Measurements from ENCODE around the gene TSPYL4. TPM values are rescaled to one million over a fixed set of nuclear protein-coding genes. Genes with fewer than 3 reads are reported as not detected.

TSPYL4 gene
- total and polyA plus RNA-seq, 2 of the 8 experiments (the other 6 are each of a cell fraction or from before 2014, with no cell fraction given) = 20.5 to 22.6 TPM

GRCh38 chr6:116239256-116239655 lies 14.6 kb downstream of the TSPYL4 start:
- no peak overlapping the region for H2BK120ac ChIP-seq (replicated peaks; ENCODE audit: low read depth, low read length)
- no peak overlapping the region for H3K4ac ChIP-seq (replicated peaks; ENCODE audit: insufficient read length, low read depth, low read length)
- TF ChIP-seq MAFK (IDR thresholded peaks at IDR 0.05; ENCODE audit: low read depth, low read length) = no peak
- no peak for TF ChIP-seq PHF8 (conservative IDR thresholded peaks at IDR 0.05; ENCODE audit: low read depth, low read length)
- TF ChIP-seq CHD1 (IDR thresholded peaks at IDR 0.05; ENCODE audit: low read depth, low read length) = no peak
- no peak for TF ChIP-seq JUN (IDR thresholded peaks at IDR 0.05; ENCODE audit: low read depth, low read length)
- no peak for TF ChIP-seq ZNF274 (IDR thresholded peaks at IDR 0.05; ENCODE audit: borderline replicate concordance, extremely low read depth, low read length)
- no peak for TF ChIP-seq KDM5A (IDR thresholded peaks at IDR 0.05; ENCODE audit: low read length)
- no peak overlapping the region for H3K9ac ChIP-seq (replicated peaks in 1 of 4; ENCODE audit: extremely low read depth in 1 of 4, low read depth in 3 of 4, low read length in 3 of 4)
- no peaks in the 10 kb centered on the region for H3K9me3 ChIP-seq (ENCODE audit: insufficient read depth in 2 of 2, low read depth in 1 of 2, low read length in 1 of 2)
- H3K14ac ChIP-seq (ENCODE audit: insufficient read length) = no peak overlapping the region
- no peak overlapping the region for H3K27ac ChIP-seq (ENCODE audit: low read depth, low read length)
- no peaks in the 10 kb centered on the region for H3K79me2 ChIP-seq (ENCODE audit: control insufficient read depth in 1 of 2, insufficient read depth in 2 of 2, low read length in 2 of 2)
- H3K36me3 ChIP-seq (ENCODE audit: control insufficient read depth in 2 of 4, insufficient read depth in 4 of 4, low read length in 3 of 4) = peaks cover 0 to 28% (median 15%) of the 10 kb centered on the region in 4 experiments; a peak in 4 of 8 replicates
- no peak overlapping the region for H2AFZ ChIP-seq (ENCODE audit: low read length)
- H4K91ac ChIP-seq (replicated peaks; ENCODE audit: insufficient read length, low read length) = no peak overlapping the region
- no peaks in the 10 kb centered on the region for H3K27me3 ChIP-seq (replicated peaks in 1 of 4; ENCODE audit: control insufficient read depth in 3 of 4, extremely low read depth in 1 of 4, insufficient read depth in 3 of 4, low read length in 3 of 4)
- ChIA-PET CTCF (ENCODE audit: partially characterized antibody) (interaction anchor here (1.2 kb wide), 1 partner anchor 29 kb away, joined by 3 read pairs; no protein-coding TSS in a partner anchor), POLR2A (ENCODE audit: partially characterized antibody) (no interaction called here)
- no peak overlapping the region for H2AK5ac ChIP-seq (ENCODE audit: low read depth, low read length)
- DNase-seq (ENCODE audit: low read depth in 1 of 2, low spot score in 2 of 2) (no peak), FAIRE-seq (no peak)
- no peak overlapping the region for H3K4me3 ChIP-seq (ENCODE audit: extremely low read depth in 1 of 4, insufficient read depth in 2 of 4, low read depth in 3 of 4, low read length in 4 of 4)
- no peak overlapping the region for H4K5ac ChIP-seq (ENCODE audit: insufficient read length, low read depth, low read length)
- no peak overlapping the region for H3K23ac ChIP-seq (ENCODE audit: insufficient read length)
- no peak overlapping the region for H4K8ac ChIP-seq (ENCODE audit: extremely low read depth, insufficient read depth, low read length)
- no peak overlapping the region for H2BK12ac ChIP-seq (ENCODE audit: low read depth, low read length)
- no peak overlapping the region for H3K56ac ChIP-seq (replicated peaks; ENCODE audit: insufficient read length, low read depth, low read length)
- H2BK15ac ChIP-seq (ENCODE audit: low read length) = no peak overlapping the region
- no peak overlapping the region for H2BK5ac ChIP-seq (ENCODE audit: low read depth, low read length)
- no peak overlapping the region for H2BK20ac ChIP-seq (ENCODE audit: low read length)
- no peak overlapping the region for H3K4me2 ChIP-seq (ENCODE audit: insufficient read depth in 1 of 2, low read depth in 2 of 2, low read length in 2 of 2)
- H3K23me2 ChIP-seq (ENCODE audit: low read depth, low read length) = no peaks in the 10 kb centered on the region
- H4K20me1 ChIP-seq (replicated peaks in 1 of 2; ENCODE audit: control insufficient read depth in 1 of 2, insufficient read depth in 2 of 2, low read length in 2 of 2) = no peaks in the 10 kb centered on the region
- no peaks in the 10 kb centered on the region for H3K4me1 ChIP-seq (replicated peaks in 1 of 4; ENCODE audit: control insufficient read depth in 3 of 4, insufficient read depth in 4 of 4, low read length in 3 of 4)
- WGBS, 2 experiments (ENCODE audit: extremely low coverage in 1 of 2, insufficient coverage in 1 of 2, insufficient read length in 1 of 2, insufficient replicate concordance in 2 of 2, low coverage in 1 of 2, low lambda C conversion rate in 2 of 2, missing lambda C conversion rate in 1 of 2) = 91% methylated on average over 2 of the region's 2 CpGs; no CpG with 5 or more reads in 1 of the 2 experiments
- H3K18ac ChIP-seq (ENCODE audit: extremely low read depth, low read length) = no peak overlapping the region
- no peaks in the 10 kb centered on the region for H3K79me1 ChIP-seq (ENCODE audit: low read depth, low read length)
